ENCODE measurements around the gene ATOSA. TPM values are rescaled to one million over a fixed set of nuclear protein-coding genes. Genes with fewer than 3 reads are reported as not detected.

ATOSA gene
- total and polyA plus RNA-seq, 2 of the 13 experiments (the other 11 are each of a cell fraction or from before 2014, with no cell fraction given): 6.6 to 16.3 TPM

DNA sequence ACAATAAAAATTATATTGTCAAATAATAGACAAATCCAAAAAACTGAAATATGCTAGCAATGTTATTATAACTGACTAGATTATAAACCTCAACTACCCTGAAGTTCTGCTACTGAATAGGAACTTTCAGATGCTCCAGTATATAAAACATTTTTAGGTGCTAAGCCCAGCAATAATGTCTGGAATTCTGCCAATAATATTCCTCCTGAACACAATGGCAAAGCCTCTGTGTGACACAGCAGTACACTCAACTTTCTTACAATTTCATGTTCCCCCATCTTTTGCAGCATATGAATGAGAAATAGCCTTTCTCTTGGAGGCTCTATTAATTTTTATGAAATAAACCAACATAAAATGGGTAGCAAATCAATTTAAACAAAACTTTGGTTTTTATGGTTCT is 29.5 kb downstream of the ATOSA start (continued):
- TF ChIP-seq MAFF (IDR thresholded peaks at IDR 0.05; ENCODE audit: low read depth, low read length): no peak
- TF ChIP-seq SRF (IDR thresholded peaks at IDR 0.05; ENCODE audit: low read depth, low read length): no peak
- TF ChIP-seq, protein P1, sequence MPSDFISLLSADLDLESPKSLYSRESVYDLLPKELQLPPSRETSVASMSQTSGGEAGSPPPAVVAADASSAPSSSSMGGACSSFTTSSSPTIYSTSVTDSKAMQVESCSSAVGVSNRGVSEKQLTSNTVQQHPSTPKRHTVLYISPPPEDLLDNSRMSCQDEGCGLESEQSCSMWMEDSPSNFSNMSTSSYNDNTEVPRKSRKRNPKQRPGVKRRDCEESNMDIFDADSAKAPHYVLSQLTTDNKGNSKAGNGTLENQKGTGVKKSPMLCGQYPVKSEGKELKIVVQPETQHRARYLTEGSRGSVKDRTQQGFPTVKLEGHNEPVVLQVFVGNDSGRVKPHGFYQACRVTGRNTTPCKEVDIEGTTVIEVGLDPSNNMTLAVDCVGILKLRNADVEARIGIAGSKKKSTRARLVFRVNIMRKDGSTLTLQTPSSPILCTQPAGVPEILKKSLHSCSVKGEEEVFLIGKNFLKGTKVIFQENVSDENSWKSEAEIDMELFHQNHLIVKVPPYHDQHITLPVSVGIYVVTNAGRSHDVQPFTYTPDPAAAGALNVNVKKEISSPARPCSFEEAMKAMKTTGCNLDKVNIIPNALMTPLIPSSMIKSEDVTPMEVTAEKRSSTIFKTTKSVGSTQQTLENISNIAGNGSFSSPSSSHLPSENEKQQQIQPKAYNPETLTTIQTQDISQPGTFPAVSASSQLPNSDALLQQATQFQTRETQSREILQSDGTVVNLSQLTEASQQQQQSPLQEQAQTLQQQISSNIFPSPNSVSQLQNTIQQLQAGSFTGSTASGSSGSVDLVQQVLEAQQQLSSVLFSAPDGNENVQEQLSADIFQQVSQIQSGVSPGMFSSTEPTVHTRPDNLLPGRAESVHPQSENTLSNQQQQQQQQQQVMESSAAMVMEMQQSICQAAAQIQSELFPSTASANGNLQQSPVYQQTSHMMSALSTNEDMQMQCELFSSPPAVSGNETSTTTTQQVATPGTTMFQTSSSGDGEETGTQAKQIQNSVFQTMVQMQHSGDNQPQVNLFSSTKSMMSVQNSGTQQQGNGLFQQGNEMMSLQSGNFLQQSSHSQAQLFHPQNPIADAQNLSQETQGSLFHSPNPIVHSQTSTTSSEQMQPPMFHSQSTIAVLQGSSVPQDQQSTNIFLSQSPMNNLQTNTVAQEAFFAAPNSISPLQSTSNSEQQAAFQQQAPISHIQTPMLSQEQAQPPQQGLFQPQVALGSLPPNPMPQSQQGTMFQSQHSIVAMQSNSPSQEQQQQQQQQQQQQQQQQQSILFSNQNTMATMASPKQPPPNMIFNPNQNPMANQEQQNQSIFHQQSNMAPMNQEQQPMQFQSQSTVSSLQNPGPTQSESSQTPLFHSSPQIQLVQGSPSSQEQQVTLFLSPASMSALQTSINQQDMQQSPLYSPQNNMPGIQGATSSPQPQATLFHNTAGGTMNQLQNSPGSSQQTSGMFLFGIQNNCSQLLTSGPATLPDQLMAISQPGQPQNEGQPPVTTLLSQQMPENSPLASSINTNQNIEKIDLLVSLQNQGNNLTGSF (CRISPR knock-in tag; IDR thresholded peaks at IDR 0.05): no peak
- TF ChIP-seq ZNF251 (CRISPR knock-in tag; IDR thresholded peaks at IDR 0.05): no peak
- TF ChIP-seq, protein P2, sequence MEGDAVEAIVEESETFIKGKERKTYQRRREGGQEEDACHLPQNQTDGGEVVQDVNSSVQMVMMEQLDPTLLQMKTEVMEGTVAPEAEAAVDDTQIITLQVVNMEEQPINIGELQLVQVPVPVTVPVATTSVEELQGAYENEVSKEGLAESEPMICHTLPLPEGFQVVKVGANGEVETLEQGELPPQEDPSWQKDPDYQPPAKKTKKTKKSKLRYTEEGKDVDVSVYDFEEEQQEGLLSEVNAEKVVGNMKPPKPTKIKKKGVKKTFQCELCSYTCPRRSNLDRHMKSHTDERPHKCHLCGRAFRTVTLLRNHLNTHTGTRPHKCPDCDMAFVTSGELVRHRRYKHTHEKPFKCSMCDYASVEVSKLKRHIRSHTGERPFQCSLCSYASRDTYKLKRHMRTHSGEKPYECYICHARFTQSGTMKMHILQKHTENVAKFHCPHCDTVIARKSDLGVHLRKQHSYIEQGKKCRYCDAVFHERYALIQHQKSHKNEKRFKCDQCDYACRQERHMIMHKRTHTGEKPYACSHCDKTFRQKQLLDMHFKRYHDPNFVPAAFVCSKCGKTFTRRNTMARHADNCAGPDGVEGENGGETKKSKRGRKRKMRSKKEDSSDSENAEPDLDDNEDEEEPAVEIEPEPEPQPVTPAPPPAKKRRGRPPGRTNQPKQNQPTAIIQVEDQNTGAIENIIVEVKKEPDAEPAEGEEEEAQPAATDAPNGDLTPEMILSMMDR (CRISPR knock-in tag; IDR thresholded peaks at IDR 0.05): no peak
- TF ChIP-seq, protein P3, sequence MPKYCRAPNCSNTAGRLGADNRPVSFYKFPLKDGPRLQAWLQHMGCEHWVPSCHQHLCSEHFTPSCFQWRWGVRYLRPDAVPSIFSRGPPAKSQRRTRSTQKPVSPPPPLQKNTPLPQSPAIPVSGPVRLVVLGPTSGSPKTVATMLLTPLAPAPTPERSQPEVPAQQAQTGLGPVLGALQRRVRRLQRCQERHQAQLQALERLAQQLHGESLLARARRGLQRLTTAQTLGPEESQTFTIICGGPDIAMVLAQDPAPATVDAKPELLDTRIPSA (CRISPR knock-in tag; IDR thresholded peaks at IDR 0.05; ENCODE audit: borderline replicate concordance): no peak

Measured in HepG2 (cell line).